ENCODE measurements around the gene NFILZ.

NFILZ gene

GRCh38 chr19:8593931-8594330 is 36.5 kb upstream of the NFILZ start:
- Histone ChIP-seq H3K79me2 (ENCODE audit: insufficient read depth, low read length) (no peaks in the 10 kb centered on the region), H3K4me2 (ENCODE audit: low read depth, low read length, poor library complexity, severe bottlenecking) (no peak overlapping the region), H3K9ac (ENCODE audit: low read depth, low read length, poor library complexity, severe bottlenecking) (no peak overlapping the region), H3K9me2 (replicated peaks; ENCODE audit: low read depth, low read length) (no peaks in the 10 kb centered on the region), H4K20me1 (ENCODE audit: insufficient read depth, low read length, poor library complexity, severe bottlenecking) (no peaks in the 10 kb centered on the region), H3K9me3 (ENCODE audit: insufficient read depth, low read depth, low read length) (peaks cover 7% of the 10 kb centered on the region; the same call in 1 of the 2 replicates), H3K27me3 (ENCODE audit: insufficient read depth, low read length, poor library complexity, severe bottlenecking) (no peaks in the 10 kb centered on the region), H3K4me3 (ENCODE audit: low read length, poor library complexity, severe bottlenecking) (no peak overlapping the region), H3K36me3 (ENCODE audit: insufficient read depth, low read length) (no peaks in the 10 kb centered on the region; the same call in 1 of the 2 replicates), H2AFZ (ENCODE audit: low read length) (no peak overlapping the region), H3K4me1 (ENCODE audit: insufficient read depth, low read length, poor library complexity, severe bottlenecking) (no peaks in the 10 kb centered on the region), H3F3A (ENCODE audit: low read depth) (no peaks in the 10 kb centered on the region)
- TF ChIP-seq EZH2phosphoT487 (IDR thresholded peaks at IDR 0.05; ENCODE audit: borderline replicate concordance): no peak
- peak; percentile 45 for TF ChIP-seq CTCF (conservative IDR thresholded peaks at IDR 0.05; ENCODE audit: low read length)

GRCh38 chr19:8595651-8596050 is 34.8 kb upstream of the NFILZ start:
- Histone ChIP-seq H3K9me3 (ENCODE audit: insufficient read depth, low read depth, low read length) (peaks cover 7% of the 10 kb centered on the region; the same call in 1 of the 2 replicates), H3K4me3 (ENCODE audit: low read length, poor library complexity, severe bottlenecking) (no peak overlapping the region), H3K4me2 (ENCODE audit: low read depth, low read length, poor library complexity, severe bottlenecking) (no peak overlapping the region), H3K36me3 (ENCODE audit: insufficient read depth, low read length) (no peaks in the 10 kb centered on the region; the same call in 1 of the 2 replicates), H3F3A (ENCODE audit: low read depth) (no peaks in the 10 kb centered on the region), H3K9ac (ENCODE audit: low read depth, low read length, poor library complexity, severe bottlenecking) (no peak overlapping the region), H3K4me1 (ENCODE audit: insufficient read depth, low read length, poor library complexity, severe bottlenecking) (no peaks in the 10 kb centered on the region), H4K20me1 (ENCODE audit: insufficient read depth, low read length, poor library complexity, severe bottlenecking) (no peaks in the 10 kb centered on the region), H3K27me3 (ENCODE audit: insufficient read depth, low read length, poor library complexity, severe bottlenecking) (no peaks in the 10 kb centered on the region), H3K79me2 (ENCODE audit: insufficient read depth, low read length) (no peaks in the 10 kb centered on the region), H3K9me2 (replicated peaks; ENCODE audit: low read depth, low read length) (no peaks in the 10 kb centered on the region), H2AFZ (ENCODE audit: low read length) (no peak overlapping the region)
- TF ChIP-seq CTCF (conservative IDR thresholded peaks at IDR 0.05; ENCODE audit: low read length) (no peak), EZH2phosphoT487 (IDR thresholded peaks at IDR 0.05; ENCODE audit: borderline replicate concordance) (no peak)

- no peaks in the 10 kb centered on the region; the same call in 1 of the 2 replicates for H3K36me3 ChIP-seq (ENCODE audit: insufficient read depth, low read length)
- no peaks in the 10 kb centered on the region for H4K20me1 ChIP-seq (ENCODE audit: insufficient read depth, low read length, poor library complexity, severe bottlenecking)
- H3K79me2 ChIP-seq (ENCODE audit: insufficient read depth, low read length): no peaks in the 10 kb centered on the region
- no peak overlapping the region for H2AFZ ChIP-seq (ENCODE audit: low read length)
- TF ChIP-seq CTCF (conservative IDR thresholded peaks at IDR 0.05; ENCODE audit: low read length) (no peak), EZH2phosphoT487 (IDR thresholded peaks at IDR 0.05; ENCODE audit: borderline replicate concordance) (no peak)
- H3K9me3 ChIP-seq (ENCODE audit: insufficient read depth, low read depth, low read length): peaks cover 7% of the 10 kb centered on the region; the same call in 1 of the 2 replicates
- H3F3A ChIP-seq (ENCODE audit: low read depth): no peaks in the 10 kb centered on the region
- H3K27me3 ChIP-seq (ENCODE audit: insufficient read depth, low read length, poor library complexity, severe bottlenecking): no peaks in the 10 kb centered on the region
- no peak overlapping the region for H3K9ac ChIP-seq (ENCODE audit: low read depth, low read length, poor library complexity, severe bottlenecking)
- no peaks in the 10 kb centered on the region for H3K4me1 ChIP-seq (ENCODE audit: insufficient read depth, low read length, poor library complexity, severe bottlenecking)
- no peaks in the 10 kb centered on the region for H3K9me2 ChIP-seq (replicated peaks; ENCODE audit: low read depth, low read length)
- H3K4me3 ChIP-seq (ENCODE audit: low read length, poor library complexity, severe bottlenecking): no peak overlapping the region
- no peak overlapping the region for H3K4me2 ChIP-seq (ENCODE audit: low read depth, low read length, poor library complexity, severe bottlenecking)
These were observed 34.3 kb upstream of the NFILZ start for GRCh38 chr19:8596168-8596567.
